ENCODE measurements around the gene DERA. TPM values are rescaled to one million over a fixed set of nuclear protein-coding genes. Genes with fewer than 3 reads are reported as not detected.
"Not testable (repeated sequence)": the region's sequence is repeated elsewhere in the genome, so short reads cannot be mapped to it uniquely, and the experiment has no call there.

The DERA gene
- total RNA-seq, 1 experiment from 2014 or later = 97.3 TPM

DNA sequence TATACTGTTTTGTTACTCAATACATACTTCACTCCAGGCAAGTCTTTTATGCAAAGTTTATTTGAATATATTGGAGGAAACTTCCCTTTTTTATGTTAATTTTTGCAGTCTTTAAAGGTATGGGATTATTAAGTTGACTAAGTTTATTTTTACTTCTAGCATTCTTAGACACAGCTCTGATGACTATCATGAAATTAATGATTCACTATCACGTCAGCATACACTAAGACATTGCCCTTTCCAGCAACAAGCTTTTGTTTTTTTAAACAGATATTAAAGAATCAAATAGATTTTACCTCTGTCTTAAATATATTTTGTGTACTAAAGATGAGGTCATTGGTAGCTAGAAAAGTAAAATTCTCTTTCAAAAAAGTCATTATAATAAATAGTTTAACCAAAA, 52.1 kb downstream of the DERA start:
- DNase-seq (ENCODE audit: low spot score) = no peak

GRCh38 chr12:15966426-15966825, 55.3 kb downstream of the DERA start:
- DNase-seq (ENCODE audit: low spot score) = peak; percentile 51

- not testable (repeated sequence) for DNase-seq (ENCODE audit: low spot score)
Observed at GRCh38 chr12:15967053-15967452, 55.9 kb downstream of the DERA start.

DNA sequence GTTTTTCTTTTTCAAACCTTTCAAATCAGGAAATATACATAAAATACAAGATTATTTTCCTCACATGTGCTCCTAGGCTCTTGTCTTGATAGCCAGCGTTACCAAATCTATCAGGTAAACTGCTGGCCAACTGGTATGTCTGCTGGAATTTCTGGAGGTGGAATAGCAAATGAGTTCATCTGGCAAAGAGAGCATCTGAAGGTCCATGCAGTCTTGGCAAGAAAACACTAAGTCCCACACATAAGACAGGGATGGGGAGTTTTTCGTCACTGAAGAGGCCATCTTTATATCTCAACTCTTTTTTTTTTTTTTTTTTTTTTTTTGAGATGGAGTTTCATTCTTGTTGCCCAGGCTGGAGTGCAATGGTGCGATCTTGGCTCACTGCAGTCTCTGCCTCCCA, 60.1 kb downstream of the DERA start:
- DNase-seq (ENCODE audit: low spot score) = no peak

DNA sequence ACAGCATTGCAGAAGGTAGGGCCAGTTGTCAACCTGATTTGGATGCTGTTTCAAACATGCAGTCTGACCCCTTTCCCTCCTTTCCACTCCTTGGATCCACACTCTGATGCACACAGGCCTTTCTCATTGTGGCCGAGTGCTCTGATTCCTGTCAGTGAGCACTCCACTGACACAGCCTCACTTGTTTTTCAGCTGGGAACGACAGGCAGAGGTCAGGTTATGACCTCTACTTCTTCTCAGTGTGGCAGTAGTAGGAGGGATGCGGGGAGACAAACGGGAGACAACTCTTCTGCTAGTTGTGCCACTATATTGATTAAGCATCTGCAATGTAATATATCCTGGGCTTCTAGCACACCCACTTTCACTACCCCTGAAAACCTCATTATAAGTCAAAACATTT, 61.8 kb downstream of the DERA start:
- no peak for DNase-seq (ENCODE audit: low spot score)

DNA sequence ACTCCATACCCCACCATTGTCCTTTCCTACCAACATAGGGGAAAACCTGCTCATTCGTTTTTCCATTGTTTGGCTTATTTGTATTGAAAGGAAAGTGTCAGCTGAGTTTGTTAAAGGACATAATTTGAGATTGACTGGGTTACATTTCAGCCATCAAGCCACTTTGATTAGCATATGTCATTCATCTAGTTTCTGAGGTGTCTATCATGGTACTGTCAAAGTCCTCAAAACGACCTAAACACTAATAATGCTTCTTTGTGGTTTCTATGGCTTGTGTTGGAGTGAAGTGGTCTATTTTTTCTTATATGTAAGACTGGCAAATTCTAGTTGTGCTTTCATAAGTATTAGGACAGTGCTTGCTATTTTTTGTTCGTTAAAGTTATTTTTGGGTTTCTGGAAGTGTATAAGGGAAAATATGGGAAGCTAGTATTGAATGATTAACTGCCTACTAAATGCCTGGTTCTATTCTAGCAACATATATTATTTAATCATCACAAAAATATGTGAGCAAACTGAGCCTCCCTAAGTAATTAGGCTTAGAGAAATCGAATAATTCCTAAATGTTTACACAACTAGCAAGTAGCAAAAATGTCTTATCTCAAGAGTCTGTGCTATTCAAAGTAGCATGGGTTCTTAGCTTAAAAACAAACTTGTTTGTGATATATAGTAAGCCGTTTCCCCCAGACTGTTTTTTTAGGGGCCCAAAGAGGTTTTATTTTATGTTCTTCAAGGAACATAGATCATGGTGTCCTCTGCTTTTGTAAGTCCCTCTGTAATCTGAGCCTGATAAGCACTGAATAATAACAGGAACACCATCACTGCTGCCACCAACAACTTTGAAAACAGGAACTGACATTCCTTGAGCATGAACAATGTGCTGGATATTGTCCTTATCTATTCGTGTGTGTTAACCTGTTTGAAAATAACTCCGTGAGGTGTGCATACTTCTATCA, 67.1 kb downstream of the DERA start:
- DNase-seq (ENCODE audit: low spot score) = no peak

DNA sequence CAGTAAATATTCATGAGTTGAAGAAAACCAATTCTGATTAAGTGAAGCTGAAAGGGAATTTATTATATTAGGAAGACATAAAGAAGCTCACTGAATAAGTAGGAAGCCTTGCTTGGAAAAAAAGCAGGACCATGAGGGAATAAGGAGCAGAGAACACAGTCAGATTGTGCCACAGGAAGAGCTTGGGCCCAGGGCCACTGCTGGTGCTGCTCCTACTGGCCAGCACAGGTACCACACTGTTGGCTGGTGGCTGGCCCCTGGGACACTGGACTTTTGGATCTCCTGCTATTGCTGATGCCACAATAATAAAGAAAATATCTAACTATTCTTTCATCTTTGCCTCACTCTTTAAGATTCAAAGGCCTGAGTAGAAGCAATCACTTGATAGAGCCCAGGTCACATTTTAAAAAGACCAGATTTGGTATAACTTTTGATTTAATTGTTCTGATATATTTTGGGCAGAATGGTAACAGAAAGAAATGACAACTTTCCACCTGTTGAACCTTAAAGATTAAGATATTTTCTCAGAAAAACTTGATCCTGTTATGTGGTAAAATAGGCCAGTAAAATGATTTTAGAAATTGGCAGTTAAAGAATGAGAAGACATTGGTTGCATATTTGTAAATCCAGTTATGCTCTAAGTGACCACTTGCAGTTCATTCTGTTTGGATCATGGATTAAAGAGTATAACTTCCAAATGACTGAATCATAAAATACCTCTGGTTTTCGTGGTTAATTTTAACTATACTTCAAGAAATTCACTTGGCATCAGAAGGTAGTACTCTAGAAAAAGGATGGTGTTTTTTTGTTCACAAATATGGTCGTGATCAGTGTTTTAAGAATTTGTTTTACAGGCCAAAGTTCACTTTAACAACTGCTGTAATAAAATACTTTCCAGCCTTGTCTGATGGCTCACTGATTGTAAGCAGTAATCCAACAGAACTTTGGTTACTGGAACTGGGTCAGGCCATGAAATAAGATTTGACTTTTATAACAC, 68.3 kb downstream of the DERA start:
- DNase-seq (ENCODE audit: low spot score) = peak; percentile 39

DNA sequence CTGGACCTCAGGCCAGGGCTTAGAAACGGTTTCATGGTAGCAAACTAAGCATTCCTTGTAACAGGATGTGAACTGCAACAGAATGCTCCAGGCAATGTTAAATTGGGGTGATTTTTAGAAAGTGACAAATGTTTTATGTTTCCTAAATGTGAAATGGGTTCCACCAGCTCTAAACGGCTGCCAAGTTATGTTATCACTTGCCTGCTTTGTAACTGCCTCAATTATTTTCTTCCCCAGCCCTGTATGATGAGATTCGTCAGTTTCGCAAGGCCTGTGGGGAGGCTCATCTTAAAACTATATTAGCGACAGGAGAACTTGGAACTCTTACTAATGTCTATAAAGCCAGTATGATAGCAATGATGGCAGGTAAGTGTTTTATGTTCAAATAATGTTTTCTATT, 70.9 kb downstream of the DERA start:
- no peak for DNase-seq (ENCODE audit: low spot score)

DNA sequence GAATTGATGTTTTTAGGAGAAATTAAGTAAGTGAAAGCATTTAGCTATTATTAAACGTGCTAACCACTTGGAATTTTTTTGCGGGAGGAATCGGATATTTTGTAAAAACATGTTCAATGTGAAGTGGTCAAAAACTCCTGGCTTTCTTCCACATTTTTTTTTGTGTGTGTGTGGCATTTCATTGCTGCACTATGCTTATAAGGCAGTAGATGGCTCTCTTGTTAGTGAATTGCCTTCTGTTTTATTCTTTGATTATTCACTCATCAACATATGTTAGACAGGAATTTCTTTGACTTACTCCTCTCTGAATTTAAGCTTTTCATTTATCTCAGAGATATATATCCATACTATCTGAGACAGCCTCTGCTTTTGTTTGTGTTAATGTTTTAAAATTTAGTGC, 71.3 kb downstream of the DERA start:
- DNase-seq (ENCODE audit: low spot score) = peak; percentile 46

- no peak for DNase-seq (ENCODE audit: low spot score)
Observed at GRCh38 chr12:15982921-15983320, 71.8 kb downstream of the DERA start.

GRCh38 chr12:15984097-15984800, 73.1 kb downstream of the DERA start:
- no peak for DNase-seq (ENCODE audit: low spot score)

DNA sequence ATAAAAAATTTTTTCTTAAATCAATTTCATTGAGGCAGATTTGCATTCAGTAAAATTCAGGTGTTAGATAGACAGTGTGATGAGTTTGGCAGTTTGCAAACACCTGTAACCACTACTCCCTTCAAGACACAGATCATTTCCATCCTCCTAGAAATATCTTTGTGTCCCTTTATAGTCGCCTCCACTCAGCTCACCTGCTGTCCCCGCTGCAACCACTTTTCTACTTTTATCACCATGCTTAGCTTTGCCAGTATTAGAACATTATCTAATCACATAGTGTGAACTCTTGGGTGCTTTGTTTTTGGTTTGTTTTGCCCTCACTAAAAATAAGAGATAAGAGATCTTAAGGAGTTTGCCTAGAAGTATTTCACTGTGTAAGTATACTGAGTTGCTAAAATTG, 73.8 kb downstream of the DERA start:
- DNase-seq (ENCODE audit: low spot score) = no peak

- DNase-seq (ENCODE audit: low spot score) = no peak
Observed at GRCh38 chr12:15987696-15988095, 76.6 kb downstream of the DERA start.

DNA sequence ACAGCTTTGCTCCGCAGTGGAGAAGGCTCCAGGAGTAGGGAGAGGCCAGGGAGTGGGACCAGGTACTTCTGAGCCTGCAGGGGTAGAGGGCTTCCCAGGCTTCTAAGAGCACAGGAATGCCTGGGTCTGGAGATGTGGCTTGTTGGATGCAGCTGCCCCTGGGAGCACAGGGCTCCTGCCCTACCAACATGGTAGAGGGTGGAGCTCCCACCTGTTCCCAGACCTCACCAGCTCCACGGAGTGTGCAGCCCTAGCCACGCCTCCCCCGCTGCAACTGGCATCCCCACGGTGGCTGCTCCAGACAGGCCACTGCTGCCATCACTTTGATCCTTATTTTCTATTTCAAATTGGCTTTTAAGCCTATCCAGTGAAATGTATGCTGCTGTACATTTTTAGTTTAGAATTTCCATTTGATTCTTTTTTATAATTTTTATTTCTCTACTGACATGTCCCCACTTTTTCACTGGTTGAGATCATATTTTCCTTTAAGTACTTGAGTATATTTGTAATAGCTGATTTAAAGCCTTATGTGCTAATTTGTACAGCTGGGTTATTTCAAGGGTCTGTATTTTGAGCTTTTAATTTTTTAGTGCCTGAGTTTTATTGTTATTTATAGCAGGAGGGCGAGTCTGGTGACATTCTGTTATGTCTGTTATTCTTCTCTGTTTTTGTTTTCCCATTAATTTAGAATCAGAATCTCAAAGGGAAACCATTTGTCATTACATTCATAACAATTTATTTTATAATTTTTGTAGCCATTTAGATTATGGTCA, 78.0 kb downstream of the DERA start:
- DNase-seq (ENCODE audit: low spot score) = no peak

GRCh38 chr12:15995801-15996200, 84.7 kb downstream of the DERA start:
- DNase-seq (ENCODE audit: low spot score) = no peak

GRCh38 chr12:15996254-15996653, 85.1 kb downstream of the DERA start:
- DNase-seq (ENCODE audit: low spot score) = no peak

DNA sequence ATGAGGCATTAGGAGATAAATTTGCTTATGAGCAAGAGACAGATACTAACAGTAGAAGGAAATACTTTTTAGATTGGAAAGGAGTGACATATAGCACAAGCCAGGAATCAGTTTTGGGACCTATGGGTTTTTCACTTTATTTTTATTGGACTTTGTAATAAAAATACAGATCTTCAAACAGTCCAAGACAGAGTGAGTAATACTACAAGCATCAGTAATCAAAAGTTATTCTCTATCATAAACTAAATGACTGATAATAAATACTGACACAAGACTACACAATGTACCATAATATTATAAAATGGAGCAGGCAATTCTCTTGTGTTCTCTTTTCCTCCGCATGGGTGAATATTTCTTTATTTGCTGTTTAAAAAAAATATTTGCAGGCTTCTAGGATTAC, 85.8 kb downstream of the DERA start:
- DNase-seq (ENCODE audit: low spot score) = no peak

GRCh38 chr12:15997910-15998309, 86.8 kb downstream of the DERA start:
- DNase-seq (ENCODE audit: low spot score) = no peak

- DNase-seq (ENCODE audit: low spot score) = no peak
Observed at GRCh38 chr12:16002880-16003279, 91.7 kb downstream of the DERA start.

GRCh38 chr12:16003460-16003859, 92.3 kb downstream of the DERA start:
- DNase-seq (ENCODE audit: low spot score) = no peak

GRCh38 chr12:16006752-16007151, 95.6 kb downstream of the DERA start:
- no peak for DNase-seq (ENCODE audit: low spot score)

Measured in H4 (cell line).